ENCODE measurements around the gene PLXNA4.

- TF ChIP-seq CTCF (IDR thresholded peaks at IDR 0.05), result no peak
- no peak for TF ChIP-seq POLR2A (IDR thresholded peaks at IDR 0.05)
Observed at GRCh38 chr7:132252793-132253100, 323.5 kb downstream of the PLXNA4 start.
